DMS 273 treated with DMSO at 0.1 percent for 48 hours (cell line): ENCODE results near the gene GCLC.

ENCODE experiments used
- DNase-seq: peaks from one replicate; lab custom pipeline; 2025; lab: John Stamatoyannopoulos, UW

Gene GCLC

GRCh38 chr6:53523511-53524454, 21.1 kb downstream of the GCLC start:
- no peak for DNase-seq

- no peak for DNase-seq
Observed at GRCh38 chr6:53520320-53520928, 24.5 kb downstream of the GCLC start.

DNA sequence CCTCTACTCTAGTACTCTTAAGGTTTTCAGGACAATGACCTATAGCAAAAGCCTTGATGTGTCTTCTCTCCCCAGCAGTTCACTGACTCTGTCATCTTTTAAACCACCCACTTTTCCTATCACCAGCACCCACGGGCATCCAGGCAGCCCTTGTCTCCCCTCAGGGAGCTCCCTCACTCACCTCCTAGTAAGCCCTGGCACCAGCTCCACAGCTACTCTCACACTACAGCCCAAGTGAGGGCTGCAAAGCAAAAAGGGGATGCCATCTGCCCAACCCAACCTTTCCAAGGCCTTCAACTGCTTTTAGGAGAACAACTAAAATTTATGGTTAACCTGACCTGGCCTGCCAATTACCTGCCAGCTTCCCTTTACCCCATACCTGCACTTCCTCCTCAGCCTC, 26.0 kb downstream of the GCLC start:
- DNase-seq: no peak

- no peak for DNase-seq
Observed at GRCh38 chr6:53517021-53517420, 27.9 kb downstream of the GCLC start.

GRCh38 chr6:53514677-53515076, 30.2 kb downstream of the GCLC start:
- DNase-seq: no peak

DNA sequence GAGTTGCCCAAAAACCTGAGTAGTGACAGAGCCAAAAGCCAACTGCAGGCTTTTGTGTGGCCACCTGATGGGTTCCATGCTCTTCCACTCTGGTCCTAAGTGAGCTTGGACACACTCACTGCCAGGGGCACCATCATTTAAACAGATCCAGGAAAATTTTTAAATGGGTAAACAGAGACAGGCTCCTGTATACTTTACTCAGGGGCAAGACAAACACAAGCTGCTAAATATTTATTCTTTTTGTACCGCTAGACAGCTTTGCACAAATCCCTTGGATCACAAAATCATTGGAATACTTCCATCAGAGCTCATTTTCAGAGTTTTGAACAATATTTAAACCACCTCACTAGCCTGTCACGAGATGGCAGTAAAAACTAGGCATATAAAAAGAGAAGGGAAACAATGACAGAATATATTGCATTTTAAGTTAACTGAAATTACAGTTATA, 31.4 kb downstream of the GCLC start:
- no peak for DNase-seq

- DNase-seq: no peak
Observed at GRCh38 chr6:53513056-53513455, 31.8 kb downstream of the GCLC start.

DNA sequence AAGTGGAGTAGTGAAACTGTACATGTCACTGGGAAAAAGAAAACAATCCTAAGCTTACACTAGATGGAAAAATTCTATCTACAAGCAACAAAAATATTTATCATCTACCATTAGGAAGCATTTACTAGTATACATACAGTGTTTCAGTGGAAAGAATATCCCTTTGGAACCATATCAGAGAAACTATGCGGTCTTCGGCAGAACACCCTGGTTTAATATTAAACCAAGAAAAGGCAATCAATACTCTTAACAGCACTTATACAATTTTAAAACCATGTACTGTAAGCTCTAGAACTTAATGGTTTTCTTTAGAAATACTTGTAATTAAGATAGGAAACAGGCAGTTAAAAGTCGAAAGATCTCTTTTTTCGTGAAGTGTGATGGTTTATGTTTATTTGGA, 32.3 kb downstream of the GCLC start:
- DNase-seq: no peak

DNA sequence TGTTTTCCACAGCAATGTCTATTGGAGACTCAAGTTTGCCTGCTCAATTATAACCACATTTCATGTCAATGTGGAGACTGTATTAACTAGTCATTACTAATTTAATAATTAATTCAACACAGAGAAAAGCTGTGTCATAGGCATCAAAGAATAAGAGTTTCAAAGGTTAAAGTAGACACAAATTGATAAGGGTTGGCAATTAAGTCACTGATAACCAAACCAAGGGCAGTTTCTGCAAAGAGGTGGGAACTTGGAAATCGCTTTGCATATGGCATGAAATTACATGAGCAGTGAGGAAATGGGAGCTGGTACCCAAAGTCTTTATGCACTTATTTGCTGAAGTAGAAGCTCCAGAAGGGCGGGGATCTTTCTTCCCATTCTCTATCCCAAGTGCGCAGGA, 34.2 kb downstream of the GCLC start:
- DNase-seq: no peak

DNA sequence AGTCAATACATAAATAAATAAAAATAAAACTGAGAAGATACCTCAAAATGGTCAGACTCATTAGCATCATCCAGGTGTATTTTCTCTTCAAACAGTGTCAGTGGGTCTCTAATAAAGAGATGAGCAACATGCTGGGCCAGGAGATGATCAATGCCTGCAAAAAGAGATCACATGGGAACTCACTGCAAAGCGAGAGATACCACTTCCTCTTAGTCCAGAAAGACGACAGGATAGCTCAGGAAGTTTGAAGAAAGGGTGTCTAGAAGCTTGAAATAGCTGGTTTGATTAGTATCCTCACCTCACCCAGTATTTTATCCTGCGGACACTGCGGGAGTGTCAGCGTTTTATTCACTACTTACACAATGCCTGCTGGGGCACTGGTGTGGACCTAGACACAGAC, 38.0 kb downstream of the GCLC start:
- DNase-seq: no peak

DNA sequence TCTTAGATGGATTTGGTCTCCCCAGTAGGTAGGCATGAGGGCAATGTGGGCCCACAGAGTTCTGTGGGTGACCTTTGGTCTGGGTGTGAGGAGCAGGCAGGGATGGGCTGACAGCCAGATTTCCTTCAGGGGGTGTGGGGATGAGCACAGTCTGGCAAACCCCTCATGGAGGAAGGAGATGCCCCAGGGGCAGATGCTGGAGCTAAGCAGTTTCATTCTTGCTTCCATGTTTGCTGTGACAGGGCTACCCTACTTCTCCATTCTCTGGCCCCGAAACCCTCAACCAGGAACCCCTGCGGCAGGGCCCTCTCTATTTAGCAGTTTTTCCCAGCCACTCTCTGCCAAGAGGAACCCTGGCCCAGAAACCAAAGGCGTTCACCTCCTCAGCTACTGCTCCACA, 40.4 kb downstream of the GCLC start:
- no peak for DNase-seq

DNA sequence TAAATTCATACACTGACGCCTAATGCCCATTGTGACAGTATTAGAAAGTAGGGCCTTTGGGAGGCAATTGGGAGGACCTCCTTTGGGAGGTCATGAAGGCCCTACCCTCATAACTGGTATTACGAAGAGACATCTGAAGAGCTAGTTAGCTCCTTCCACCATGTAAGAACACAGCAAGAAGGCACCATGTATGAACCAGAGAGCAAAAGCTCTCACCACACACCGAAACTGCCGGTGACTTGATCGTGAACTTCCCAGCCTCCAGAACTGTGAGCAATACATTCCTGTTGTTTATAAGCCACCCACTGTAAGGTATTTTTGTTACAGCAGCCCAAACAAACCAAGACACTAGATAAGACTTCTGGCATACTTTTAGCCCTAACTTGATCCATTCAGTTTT, 41.8 kb downstream of the GCLC start:
- no peak for DNase-seq

DNA sequence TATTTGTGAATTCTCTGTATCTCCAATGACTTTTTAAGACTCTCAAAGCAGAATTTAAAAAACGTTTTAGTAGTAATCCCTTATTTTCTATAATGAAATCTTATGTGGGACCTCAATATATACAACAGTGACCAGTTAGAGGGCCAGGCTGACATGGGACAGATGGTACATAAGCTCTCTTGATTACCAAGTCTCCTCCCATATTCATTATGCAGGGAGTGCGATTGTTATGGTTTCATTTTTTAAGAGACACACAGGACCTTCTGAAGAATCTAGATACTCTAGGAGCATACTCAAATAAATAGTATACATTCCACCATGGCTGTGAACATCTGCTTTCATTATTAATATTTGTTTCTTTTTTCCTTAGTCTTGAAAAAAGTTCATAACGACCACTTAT, 43.5 kb downstream of the GCLC start:
- DNase-seq: no peak

GRCh38 chr6:53500095-53500494, 44.8 kb downstream of the GCLC start:
- DNase-seq: no peak

DNA sequence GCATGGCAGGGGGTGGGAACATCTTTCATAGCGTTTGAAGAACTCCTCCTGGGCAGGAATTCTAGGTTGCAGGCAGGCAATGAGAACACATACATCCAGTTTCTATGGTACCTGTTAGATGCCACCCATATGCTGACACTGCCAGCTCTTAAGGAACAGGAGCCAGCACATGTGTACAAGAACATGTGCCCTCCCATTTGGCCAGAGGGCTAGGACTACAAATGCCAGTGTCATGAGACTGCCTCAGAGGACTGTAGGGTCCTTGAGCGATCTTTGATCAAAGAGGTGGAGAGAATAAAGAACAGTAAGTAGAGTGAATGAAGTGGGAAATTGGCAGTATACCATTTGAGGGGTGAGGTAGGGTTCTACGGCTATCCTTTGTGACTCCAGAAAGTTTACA, 45.8 kb downstream of the GCLC start:
- no peak for DNase-seq

- no peak for DNase-seq
Observed at GRCh38 chr6:53498649-53499048, 46.3 kb downstream of the GCLC start.

- no peak for DNase-seq
Observed at GRCh38 chr6:53497905-53498304, 47.0 kb downstream of the GCLC start.

- no peak for DNase-seq
Observed at GRCh38 chr6:53496797-53497375, 48.0 kb downstream of the GCLC start.

GRCh38 chr6:53495506-53496499, 49.1 kb downstream of the GCLC start:
- DNase-seq: no peak

GRCh38 chr6:53494076-53494475, 50.8 kb downstream of the GCLC start:
- no peak for DNase-seq

DNA sequence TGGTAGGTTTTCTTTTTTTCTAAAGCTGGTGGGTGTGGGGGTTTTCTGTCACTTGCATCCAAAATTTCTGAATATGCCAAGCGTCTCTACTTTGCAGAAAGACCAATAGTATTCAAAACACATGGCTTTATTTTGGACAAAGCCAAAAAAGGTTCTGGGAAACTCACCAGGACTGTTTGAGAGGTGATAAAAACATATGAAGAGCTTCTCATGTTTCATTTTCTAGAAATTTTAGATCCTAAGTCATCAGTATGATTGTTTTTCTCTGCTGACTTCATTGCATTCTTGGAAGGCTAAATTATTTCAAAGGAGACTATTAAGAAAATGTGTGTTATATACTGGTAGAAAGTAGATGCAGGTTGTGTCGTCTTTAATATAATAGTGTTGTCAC, 51.3 kb downstream of the GCLC start:
- DNase-seq: no peak
